Pons (tissue), 1 donor: ENCODE data around the gene CRYBB1.
A peak's percentile ranks its signal among the peaks of the same experiment; 100 is the strongest.

Source experiments
- DNase-seq: peaks from one replicate; pipeline ENCODE4 v3.0.0-alpha.2; 2016; ENCODE audit warnings: low spot score

The CRYBB1 gene

DNA sequence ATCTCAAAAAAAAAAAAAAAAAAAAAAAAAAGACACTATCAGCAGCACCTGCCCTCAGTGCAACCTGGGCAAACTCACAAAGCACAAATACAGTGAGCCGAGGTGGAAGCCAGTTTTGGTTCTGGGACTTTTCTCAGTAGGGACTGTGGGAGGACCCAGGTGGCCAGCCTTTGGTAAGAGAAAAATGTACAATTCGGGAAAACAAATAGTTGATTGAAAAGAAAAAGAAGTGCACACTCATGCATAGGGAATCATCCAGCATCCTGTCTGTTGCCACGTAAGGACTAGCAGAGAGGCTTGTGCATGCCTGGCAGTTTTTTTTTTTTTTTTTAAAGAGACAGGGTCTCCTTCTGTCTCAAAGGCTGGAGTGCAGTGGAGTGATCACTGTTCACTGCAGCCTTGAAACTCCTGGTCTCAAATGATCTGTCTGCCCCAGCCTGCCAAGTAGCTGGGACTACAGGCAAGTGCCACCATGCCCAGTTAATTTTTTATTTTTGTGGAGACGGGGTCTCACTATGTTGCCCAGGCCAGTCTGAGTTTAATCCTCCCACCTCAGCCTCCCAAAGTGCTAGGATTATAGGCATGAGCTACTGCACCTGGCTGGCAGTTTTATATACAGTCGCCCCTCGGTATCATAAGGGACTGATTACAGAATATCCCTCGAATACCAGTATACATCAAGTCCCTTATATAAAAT lies 64.6 kb downstream of the CRYBB1 start:
- DNase-seq, result no peak

- DNase-seq, result no peak
These were observed 65.4 kb downstream of the CRYBB1 start for GRCh38 chr22:26552466-26552865.

DNA sequence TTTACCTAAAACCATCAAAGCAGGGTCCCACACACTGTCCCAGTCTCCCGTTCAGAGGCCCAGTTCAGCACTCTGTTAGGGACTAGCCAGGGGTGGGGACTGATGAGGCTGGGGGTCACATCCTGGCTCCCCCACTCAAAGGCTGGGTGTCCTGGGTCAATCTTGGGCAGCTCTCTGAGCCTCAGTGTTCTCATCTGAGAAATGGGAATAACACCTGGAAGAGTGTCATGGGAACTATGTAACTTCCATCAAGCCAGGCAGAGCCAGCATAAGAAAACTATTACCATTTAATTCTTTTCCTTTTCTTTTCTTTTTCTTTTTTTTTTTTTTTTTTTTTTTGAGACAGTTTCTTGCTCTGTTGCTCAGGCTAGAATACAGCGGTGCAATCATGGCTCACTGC lies 66.3 kb downstream of the CRYBB1 start:
- no peak for DNase-seq

- peak; percentile 22 for DNase-seq
These were observed 67.3 kb downstream of the CRYBB1 start for GRCh38 chr22:26550498-26551033.

DNA sequence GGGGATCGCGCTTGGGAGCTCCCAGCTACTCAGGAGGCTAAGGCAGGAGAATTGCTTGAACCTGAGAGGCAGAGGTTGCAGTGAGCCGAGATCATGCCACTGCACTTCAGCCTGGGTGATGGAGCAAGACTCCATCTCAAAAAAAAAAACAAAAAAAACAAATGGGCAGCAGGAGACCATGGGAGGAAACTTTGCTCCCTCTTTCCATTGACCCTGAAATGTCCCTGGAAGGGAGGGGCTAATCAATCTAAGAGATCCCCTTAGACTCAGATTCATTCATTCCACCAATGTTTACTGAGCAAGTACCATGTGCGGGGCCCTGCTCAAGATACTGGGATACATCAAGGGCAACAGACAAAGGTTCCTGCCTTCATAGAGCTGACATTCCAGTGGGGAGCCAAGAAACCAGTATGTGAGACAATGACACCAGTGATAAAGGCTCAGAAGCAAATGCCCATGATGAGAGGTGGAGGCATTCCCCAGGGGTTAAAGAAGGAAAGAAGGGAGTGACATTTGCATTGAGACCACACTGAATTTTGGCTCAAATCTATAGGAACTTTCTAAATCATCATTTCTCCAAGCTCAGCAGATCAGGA lies 67.8 kb downstream of the CRYBB1 start:
- DNase-seq, result no peak
